Adrenal gland (tissue), 5 donors: Measurements from ENCODE around the gene MRGPRD.

Experiments used
- POLR2A ChIP-seq, 2 donors: fragments of 450-650 bp; IDR thresholded peaks; one replicate each; pipeline ENCODE4 v1.6.1; 2017; ENCODE audit warnings: antibody characterized with exemption in 2 of 2, mild to moderate bottlenecking in 2 of 2, moderate library complexity in 1 of 2
- TF ChIP-seq, protein P1 (sequence below), 6 experiments: fragments of 450-650 bp in 4 of 6; fragments of 200-600 bp in 2 of 6; sonication (generic) in 1 of 6; IDR thresholded peaks; 1 replicate in 5 of 6; 2 replicates in 1 of 6; pipeline versions ENCODE4 v1.5.1 to v1.8.0; 2016 to 2021; ENCODE audit warnings: antibody characterized with exemption in 6 of 6, mild to moderate bottlenecking in 2 of 6, moderate library complexity in 1 of 6
- donor health status: DM: no; HTN: no; CAD: no.

DNA sequence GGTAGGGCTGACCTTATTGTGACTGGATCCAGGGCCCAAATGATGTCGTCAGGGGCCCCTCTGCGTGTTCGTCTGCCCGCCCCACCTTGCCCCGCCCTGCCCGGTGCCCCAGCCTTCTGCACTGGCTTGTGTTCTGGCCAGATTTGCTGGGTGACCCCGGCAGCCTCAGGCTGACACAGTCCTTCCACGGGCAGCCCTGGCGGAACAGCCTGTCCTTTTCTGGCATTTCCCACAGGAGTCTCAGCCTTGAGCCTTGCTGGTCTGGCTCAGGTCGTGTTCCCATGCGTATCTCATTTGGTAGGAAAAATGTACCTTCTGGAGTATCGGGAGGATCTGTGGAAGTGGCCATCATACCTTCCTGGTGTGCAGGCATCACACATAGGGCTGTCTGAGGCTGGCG lies 46.1 kb downstream of the MRGPRD start:
- TF ChIP-seq, protein P1, sequence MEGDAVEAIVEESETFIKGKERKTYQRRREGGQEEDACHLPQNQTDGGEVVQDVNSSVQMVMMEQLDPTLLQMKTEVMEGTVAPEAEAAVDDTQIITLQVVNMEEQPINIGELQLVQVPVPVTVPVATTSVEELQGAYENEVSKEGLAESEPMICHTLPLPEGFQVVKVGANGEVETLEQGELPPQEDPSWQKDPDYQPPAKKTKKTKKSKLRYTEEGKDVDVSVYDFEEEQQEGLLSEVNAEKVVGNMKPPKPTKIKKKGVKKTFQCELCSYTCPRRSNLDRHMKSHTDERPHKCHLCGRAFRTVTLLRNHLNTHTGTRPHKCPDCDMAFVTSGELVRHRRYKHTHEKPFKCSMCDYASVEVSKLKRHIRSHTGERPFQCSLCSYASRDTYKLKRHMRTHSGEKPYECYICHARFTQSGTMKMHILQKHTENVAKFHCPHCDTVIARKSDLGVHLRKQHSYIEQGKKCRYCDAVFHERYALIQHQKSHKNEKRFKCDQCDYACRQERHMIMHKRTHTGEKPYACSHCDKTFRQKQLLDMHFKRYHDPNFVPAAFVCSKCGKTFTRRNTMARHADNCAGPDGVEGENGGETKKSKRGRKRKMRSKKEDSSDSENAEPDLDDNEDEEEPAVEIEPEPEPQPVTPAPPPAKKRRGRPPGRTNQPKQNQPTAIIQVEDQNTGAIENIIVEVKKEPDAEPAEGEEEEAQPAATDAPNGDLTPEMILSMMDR (IDR thresholded peaks at IDR 0.05), result no peak
- no peak for TF ChIP-seq POLR2A (IDR thresholded peaks at IDR 0.05)
